ENCODE results near the gene LAMA1. TPM values are rescaled to one million over a fixed set of nuclear protein-coding genes. Genes with fewer than 3 reads are reported as not detected.

Gene LAMA1
- total and polyA plus RNA-seq, 10 of the 15 experiments (the other 5 are each of a cell fraction or from before 2014, with no cell fraction given) = under 0.01 to 1.9 (median 0.06) TPM; not detected in 6

GRCh38 chr18:6921571-6921970 lies 196.0 kb downstream of the LAMA1 start (continued):
- no peak for TF ChIP-seq E4F1 (IDR thresholded peaks at IDR 0.05; ENCODE audit: borderline replicate concordance, partially characterized antibody)
- TF ChIP-seq ZNF384 (IDR thresholded peaks at IDR 0.05; ENCODE audit: borderline replicate concordance, low read depth, low read length) = no peak

GRCh38 chr18:6920099-6920955 lies 197.3 kb downstream of the LAMA1 start:
- in situ Hi-C loops (cut with MboI) (no loop called here), intact Hi-C loops (cut with micrococcal nuclease; ENCODE audit: unreplicated experiment) (loop anchor here (5.0 kb wide), 1 partner anchor 102 kb away; no protein-coding TSS in a partner anchor)
- CTCF ChIA-PET = interaction anchor here (0.6 to 5.1 kb wide), 6 partner anchors 14 to 1125 kb away, joined by 3 to 47 read pairs (median 3); no protein-coding TSS in a partner anchor
- Histone ChIP-seq H3K4me3 (no peak overlapping the region), H3K4me2 (ENCODE audit: control insufficient read depth, insufficient read depth) (no peak overlapping the region), H3K9me3 (replicated peaks; ENCODE audit: control insufficient read depth, insufficient read depth, low read length) (no peaks in the 10 kb centered on the region), H3K79me2 (ENCODE audit: control insufficient read depth, insufficient read depth, low read length) (no peaks in the 10 kb centered on the region), H4K20me1 (ENCODE audit: control insufficient read depth, insufficient read depth) (no peaks in the 10 kb centered on the region), H2AFZ (ENCODE audit: control insufficient read depth, low read depth, low read length) (no peak overlapping the region), H3K27me3 (replicated peaks in 1 of 2; ENCODE audit: control insufficient read depth in 2 of 2, insufficient read depth in 2 of 2, low read length in 1 of 2) (no peaks in the 10 kb centered on the region), H3K9ac (ENCODE audit: control insufficient read depth, insufficient read depth, low read length) (no peak overlapping the region), H3K27ac (ENCODE audit: control insufficient read depth, insufficient read depth) (no peak overlapping the region), H3K4me1 (ENCODE audit: control insufficient read depth, insufficient read depth, low read length) (no peaks in the 10 kb centered on the region), H3K36me3 (ENCODE audit: control insufficient read depth in 2 of 2, insufficient read depth in 2 of 2, low read length in 1 of 2) (no peaks in the 10 kb centered on the region)
- DNase-seq (ENCODE audit: low read depth, low spot score) (no peak), FAIRE-seq (no peak), ATAC-seq (peak; percentile 68)
- BruUV-seq (replicated peaks) = no TSS peak
- POLR2A ChIA-PET = no interaction called here
- 50% methylated on average over 37 of the region's 37 CpGs for WGBS (ENCODE audit: insufficient coverage, insufficient replicate concordance, low lambda C conversion rate, missing lambda C conversion rate)
- RAD21 ChIA-PET (ENCODE audit: unreplicated experiment) = interaction anchor here (1.1 kb wide), 1 partner anchor 257 kb away, joined by 12 read pairs; no protein-coding TSS in a partner anchor
- SMC1A ChIA-PET (ENCODE audit: uncharacterized antibody, unreplicated experiment) = interaction anchor here (0.6 to 2.2 kb wide), 2 partner anchors 257 to 1551 kb away, joined by 3 to 8 read pairs; no protein-coding TSS in a partner anchor
- TF ChIP-seq POLR2AphosphoS2 (IDR thresholded peaks at IDR 0.05; ENCODE audit: low read depth, low read length) = no peak
- peak; percentile 70; the same call in 1 of the 2 replicates for TF ChIP-seq PAX5 (IDR thresholded peaks at IDR 0.05; ENCODE audit: borderline replicate concordance, low read depth, low read length)
- TF ChIP-seq E2F4 (IDR thresholded peaks at IDR 0.05; ENCODE audit: low read depth, low read length) = no peak
- peak; percentile 59 for TF ChIP-seq IRF5 (IDR thresholded peaks at IDR 0.05; ENCODE audit: borderline replicate concordance)
- TF ChIP-seq MLLT1 (IDR thresholded peaks at IDR 0.05) = peak; percentile 97
- TF ChIP-seq NBN (IDR thresholded peaks at IDR 0.05) = peak; percentile 63; the same call in 1 of the 2 replicates
- TF ChIP-seq IKZF2 (IDR thresholded peaks at IDR 0.05) = peak in 1 of 2 experiments; percentile 20; a peak in 1 of 4 replicates
- peak; percentile 66 for TF ChIP-seq SMC3 (IDR thresholded peaks at IDR 0.05; ENCODE audit: borderline replicate concordance, low read length)
- TF ChIP-seq RUNX3 (IDR thresholded peaks at IDR 0.05; ENCODE audit: low read length) = peak; percentile 83
- peak; percentile 76 for TF ChIP-seq RAD21 (IDR thresholded peaks at IDR 0.05; ENCODE audit: insufficient read depth, low read depth, low read length)
- no peak for TF ChIP-seq BHLHE40 (IDR thresholded peaks at IDR 0.05; ENCODE audit: borderline replicate concordance in 1 of 2, low read depth in 2 of 2, low read length in 1 of 2)

All from GM12878 (cell line).